Smooth muscle cell of the pulmonary artery (primary cell): ENCODE data around the gene ZNF230. TPM values are rescaled to one million over a fixed set of nuclear protein-coding genes. Genes with fewer than 3 reads are reported as not detected.

Experiments used
- total RNA-seq: library from RNA; depleted of rRNA; stranded (reverse); fragments of >200 nt; gene quantifications from 2 replicates; pipeline ENCODE4 v1.2.3, GENCODE V29; 2014

ZNF230 gene
- total RNA-seq = 2.9 and 3.5 TPM in 2 replicates

GRCh38 chr19:44002566-44003460 lies at the start of gene ZNF230:
TSS of gene ZNF230 (plus strand) at chr19:44002957. CDS start at chr19:44007079, 4,122 bp downstream.

DNA sequence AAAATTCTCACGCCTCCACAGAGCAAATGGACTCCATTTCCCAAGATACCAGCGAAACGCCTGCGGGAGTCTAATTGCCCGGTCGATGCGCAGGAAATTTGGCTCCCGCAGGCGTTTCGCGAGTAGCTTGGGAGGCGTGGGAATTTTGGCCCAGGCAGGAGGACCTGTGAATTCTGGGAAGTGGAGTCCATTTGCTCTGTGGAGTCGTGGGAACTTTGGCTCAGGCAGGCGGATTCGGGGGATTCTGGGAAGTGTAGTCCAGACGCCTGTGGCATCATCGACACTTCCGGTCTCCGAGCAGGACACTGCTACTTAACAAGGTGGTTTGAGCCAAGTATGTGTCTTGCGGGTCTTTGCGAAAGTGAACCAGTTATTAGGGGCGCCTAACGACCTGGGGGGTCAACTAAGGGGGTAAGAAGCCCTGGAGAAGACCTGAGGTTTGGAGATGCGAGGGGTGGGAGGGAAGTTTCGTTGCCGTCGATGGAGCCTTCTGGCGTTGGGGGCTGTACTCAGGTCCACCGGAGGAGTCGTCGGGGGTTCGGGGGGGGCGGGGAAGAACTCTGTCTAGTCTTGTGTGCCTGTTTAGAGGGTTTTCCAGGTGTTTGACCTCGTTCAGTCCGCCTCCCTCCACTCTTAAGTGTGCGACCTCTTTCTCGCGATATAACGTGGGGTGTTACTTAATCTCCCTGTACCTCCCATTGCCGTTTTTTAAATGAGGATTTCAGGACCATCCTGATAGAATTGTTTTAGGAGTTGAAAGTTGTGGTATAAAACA lies 18.7 kb upstream of the ZNF230 start, which contains the start of gene ZNF155:
TSS of gene ZNF155 (plus strand) at position 277 of the 775 bp plus-strand sequence. CDS start 4,356 bp downstream, outside the sequence.

DNA sequence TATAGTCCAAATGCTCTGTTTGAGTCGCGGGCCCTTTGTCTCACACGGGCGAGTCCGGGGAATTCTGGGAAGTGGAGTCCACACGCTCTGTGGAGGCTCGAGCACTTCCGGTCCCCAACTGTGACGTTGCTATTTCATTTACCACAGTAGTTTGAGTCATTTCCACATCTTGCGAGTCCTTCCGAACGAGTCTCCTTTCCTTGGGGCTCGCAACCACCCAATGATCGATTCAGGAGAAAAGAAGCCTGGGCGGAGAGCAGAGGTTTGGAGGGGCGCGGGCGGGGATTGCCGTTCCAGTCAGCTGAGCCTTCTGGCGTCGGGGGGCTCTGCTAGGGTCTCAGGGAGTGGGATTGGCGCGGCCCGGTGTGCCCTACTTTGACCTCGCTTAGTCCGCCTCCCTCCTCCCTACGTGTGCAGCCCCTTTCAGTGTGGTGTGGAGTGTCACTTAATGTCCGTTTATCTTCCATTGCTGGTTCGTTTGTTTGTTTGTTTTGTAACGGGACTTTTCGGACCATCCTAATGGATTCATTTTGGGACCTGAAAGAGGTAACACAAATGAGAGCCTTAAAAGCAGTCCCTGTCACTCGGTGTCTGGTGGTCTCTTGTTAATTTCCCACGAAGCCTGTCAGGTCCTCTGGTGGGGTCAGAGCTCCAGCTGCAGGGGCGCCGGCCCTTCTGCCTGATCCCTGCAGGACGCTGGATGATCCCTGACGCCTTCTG lies 22.6 kb downstream of the ZNF230 start, which contains the start of gene ZNF222:
TSS of gene ZNF222 (plus strand) at position 163 of the 720 bp plus-strand sequence. CDS start at position 221, 58 bp downstream.

DNA sequence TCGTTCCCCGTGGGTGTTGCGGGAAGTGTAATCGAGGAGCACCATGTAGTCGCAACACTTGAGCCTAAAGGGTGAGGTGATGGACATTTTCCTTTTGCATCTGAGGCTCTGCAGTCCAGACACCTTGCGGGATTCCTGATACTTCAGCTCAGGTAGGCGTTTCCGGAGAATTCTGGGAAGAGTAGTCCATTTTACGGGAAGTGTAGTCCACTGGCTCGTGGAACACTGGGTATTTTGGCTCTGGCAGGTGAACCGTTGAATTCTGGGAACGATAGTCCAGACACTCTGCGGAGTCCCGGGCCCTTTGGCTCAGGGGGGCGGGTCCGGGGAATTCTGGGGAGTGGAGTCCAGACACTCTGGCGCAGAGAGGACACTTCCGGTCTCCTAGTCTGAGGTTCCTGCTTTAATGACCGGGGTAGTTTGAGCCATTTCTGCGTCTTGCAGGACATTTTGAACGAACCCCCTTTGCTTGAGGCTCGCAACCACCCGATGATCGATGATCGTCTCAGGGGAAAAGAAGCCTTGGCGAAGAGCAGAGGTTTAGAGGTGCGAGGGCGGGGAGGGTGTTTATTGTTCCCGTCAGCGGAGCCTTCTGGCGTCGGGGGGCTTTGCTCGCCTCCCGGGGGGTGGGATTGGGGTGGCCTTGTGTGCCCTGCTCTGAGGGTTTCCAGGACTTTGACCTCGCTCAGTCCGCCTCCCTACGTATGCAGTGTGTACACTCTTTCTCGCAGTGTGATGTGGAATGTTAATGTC lies 49.1 kb downstream of the ZNF230 start, which contains the start of gene ZNF223:
TSS of gene ZNF223 (plus strand) at position 387 of the 753 bp plus-strand sequence. CDS start 3,141 bp downstream, outside the sequence.

Other genes with a start within 250 kb of the ZNF230 start
- gene SMG9, start 248.0 kb upstream of the ZNF230 start, total RNA-seq = 11.3 and 23.8 TPM in 2 replicates
- gene KCNN4, start 222.0 kb upstream of the ZNF230 start, total RNA-seq = 3.3 and 11.3 TPM in 2 replicates
- 1.4 and 2.1 TPM in 2 replicates for gene LYPD5, start 200.5 kb upstream of the ZNF230 start, total RNA-seq
- gene ZNF283, start 175.6 kb upstream of the ZNF230 start, total RNA-seq = 15.9 and 16.0 TPM in 2 replicates
- 4.3 and 4.9 TPM in 2 replicates for gene ZNF404, start 119.0 kb upstream of the ZNF230 start, total RNA-seq
- gene ZNF45, start 67.7 kb upstream of the ZNF230 start, total RNA-seq = 14.9 and 22.0 TPM in 2 replicates
- gene ZNF221, start 51.7 kb upstream of the ZNF230 start, total RNA-seq = 10.0 and 13.0 TPM in 2 replicates
- gene ZNF155, start 18.8 kb upstream of the ZNF230 start, total RNA-seq = 7.5 and 8.5 TPM in 2 replicates
- gene ZNF222, start 22.4 kb downstream of the ZNF230 start, total RNA-seq = 4.2 TPM in 2 replicates
- gene ZNF223, start 49.1 kb downstream of the ZNF230 start, total RNA-seq = 4.9 and 5.1 TPM in 2 replicates
- 2.7 and 4.1 TPM in 2 replicates for gene ZNF284, start 69.2 kb downstream of the ZNF230 start, total RNA-seq
- 24.0 and 28.7 TPM in 2 replicates for gene ZNF224, start 91.4 kb downstream of the ZNF230 start, total RNA-seq
- gene ZNF225, start 110.4 kb downstream of the ZNF230 start, total RNA-seq = 5.6 and 7.4 TPM in 2 replicates
- 14.2 and 14.3 TPM in 2 replicates for gene ZNF234, start 138.6 kb downstream of the ZNF230 start, total RNA-seq
- 12.7 and 21.4 TPM in 2 replicates for gene ZNF226, start 162.1 kb downstream of the ZNF230 start, total RNA-seq
- gene ZNF227, start 209.6 kb downstream of the ZNF230 start, total RNA-seq = 18.6 and 19.0 TPM in 2 replicates